Measurements from ENCODE around the gene RPL38. TPM values are rescaled to one million over a fixed set of nuclear protein-coding genes. Genes with fewer than 3 reads are reported as not detected.

The RPL38 gene
- total and polyA plus RNA-seq, 2 experiments from 2014 or later = 286 to 5,312 TPM

DNA sequence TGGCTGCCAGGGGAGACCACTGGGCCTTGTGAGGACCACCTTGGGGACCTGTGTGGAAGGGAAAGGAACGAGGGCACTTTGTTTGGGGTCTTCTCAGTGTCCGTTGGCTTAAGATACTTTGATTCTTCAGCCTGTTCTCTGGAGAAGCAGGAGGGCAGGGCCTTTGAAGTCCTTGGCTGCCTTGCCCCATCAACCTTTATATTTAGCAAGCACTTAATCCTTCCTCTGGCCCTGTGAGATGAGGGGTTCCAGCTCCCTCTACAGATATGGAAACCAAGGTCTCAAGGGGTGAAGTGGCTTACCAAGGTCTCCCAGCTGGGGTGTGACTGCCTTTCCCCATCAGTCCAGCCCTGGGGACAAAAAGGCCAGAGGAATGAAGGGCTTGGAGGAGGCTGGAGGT is 38.4 kb downstream of the RPL38 start:
- no peak for DNase-seq (ENCODE audit: low spot score)
- Histone ChIP-seq H3F3A (replicated peaks; ENCODE audit: low read depth) (0 out of 2 replicates have a peak, but pooled peaks cover 4% of the 10 kb centered on the region), H4K20me1 (replicated peaks; ENCODE audit: insufficient read depth) (no peaks in the 10 kb centered on the region), H3K27me3 (ENCODE audit: insufficient read depth) (no peaks in the 10 kb centered on the region), H3K4me2 (no peak overlapping the region), H3K27ac (ENCODE audit: low read depth) (no peak overlapping the region), H2AFZ (no peak overlapping the region), H3K36me3 (ENCODE audit: insufficient read depth) (no peaks in the 10 kb centered on the region), H3K79me2 (replicated peaks; ENCODE audit: insufficient read depth) (no peaks in the 10 kb centered on the region), H3K4me3 (no peak overlapping the region), H3K9me2 (ENCODE audit: insufficient read depth) (no peaks in the 10 kb centered on the region), H3K4me1 (ENCODE audit: insufficient read depth) (peaks cover 12% of the 10 kb centered on the region)
- Mint-ChIP-seq H3K27me3 (ENCODE audit: insufficient read depth, low read depth, poor library complexity) (peaks cover 23% of the 10 kb centered on the region), H3K4me3 (no peak overlapping the region), H3K36me3 (ENCODE audit: low read depth) (peaks cover 11% of the 10 kb centered on the region), H3K27ac (no peak overlapping the region), H3K9me3 (peaks cover 15% of the 10 kb centered on the region), H3K4me1 (peaks cover 35% of the 10 kb centered on the region)
- ATAC-seq = no peak
- TF ChIP-seq, protein P1, sequence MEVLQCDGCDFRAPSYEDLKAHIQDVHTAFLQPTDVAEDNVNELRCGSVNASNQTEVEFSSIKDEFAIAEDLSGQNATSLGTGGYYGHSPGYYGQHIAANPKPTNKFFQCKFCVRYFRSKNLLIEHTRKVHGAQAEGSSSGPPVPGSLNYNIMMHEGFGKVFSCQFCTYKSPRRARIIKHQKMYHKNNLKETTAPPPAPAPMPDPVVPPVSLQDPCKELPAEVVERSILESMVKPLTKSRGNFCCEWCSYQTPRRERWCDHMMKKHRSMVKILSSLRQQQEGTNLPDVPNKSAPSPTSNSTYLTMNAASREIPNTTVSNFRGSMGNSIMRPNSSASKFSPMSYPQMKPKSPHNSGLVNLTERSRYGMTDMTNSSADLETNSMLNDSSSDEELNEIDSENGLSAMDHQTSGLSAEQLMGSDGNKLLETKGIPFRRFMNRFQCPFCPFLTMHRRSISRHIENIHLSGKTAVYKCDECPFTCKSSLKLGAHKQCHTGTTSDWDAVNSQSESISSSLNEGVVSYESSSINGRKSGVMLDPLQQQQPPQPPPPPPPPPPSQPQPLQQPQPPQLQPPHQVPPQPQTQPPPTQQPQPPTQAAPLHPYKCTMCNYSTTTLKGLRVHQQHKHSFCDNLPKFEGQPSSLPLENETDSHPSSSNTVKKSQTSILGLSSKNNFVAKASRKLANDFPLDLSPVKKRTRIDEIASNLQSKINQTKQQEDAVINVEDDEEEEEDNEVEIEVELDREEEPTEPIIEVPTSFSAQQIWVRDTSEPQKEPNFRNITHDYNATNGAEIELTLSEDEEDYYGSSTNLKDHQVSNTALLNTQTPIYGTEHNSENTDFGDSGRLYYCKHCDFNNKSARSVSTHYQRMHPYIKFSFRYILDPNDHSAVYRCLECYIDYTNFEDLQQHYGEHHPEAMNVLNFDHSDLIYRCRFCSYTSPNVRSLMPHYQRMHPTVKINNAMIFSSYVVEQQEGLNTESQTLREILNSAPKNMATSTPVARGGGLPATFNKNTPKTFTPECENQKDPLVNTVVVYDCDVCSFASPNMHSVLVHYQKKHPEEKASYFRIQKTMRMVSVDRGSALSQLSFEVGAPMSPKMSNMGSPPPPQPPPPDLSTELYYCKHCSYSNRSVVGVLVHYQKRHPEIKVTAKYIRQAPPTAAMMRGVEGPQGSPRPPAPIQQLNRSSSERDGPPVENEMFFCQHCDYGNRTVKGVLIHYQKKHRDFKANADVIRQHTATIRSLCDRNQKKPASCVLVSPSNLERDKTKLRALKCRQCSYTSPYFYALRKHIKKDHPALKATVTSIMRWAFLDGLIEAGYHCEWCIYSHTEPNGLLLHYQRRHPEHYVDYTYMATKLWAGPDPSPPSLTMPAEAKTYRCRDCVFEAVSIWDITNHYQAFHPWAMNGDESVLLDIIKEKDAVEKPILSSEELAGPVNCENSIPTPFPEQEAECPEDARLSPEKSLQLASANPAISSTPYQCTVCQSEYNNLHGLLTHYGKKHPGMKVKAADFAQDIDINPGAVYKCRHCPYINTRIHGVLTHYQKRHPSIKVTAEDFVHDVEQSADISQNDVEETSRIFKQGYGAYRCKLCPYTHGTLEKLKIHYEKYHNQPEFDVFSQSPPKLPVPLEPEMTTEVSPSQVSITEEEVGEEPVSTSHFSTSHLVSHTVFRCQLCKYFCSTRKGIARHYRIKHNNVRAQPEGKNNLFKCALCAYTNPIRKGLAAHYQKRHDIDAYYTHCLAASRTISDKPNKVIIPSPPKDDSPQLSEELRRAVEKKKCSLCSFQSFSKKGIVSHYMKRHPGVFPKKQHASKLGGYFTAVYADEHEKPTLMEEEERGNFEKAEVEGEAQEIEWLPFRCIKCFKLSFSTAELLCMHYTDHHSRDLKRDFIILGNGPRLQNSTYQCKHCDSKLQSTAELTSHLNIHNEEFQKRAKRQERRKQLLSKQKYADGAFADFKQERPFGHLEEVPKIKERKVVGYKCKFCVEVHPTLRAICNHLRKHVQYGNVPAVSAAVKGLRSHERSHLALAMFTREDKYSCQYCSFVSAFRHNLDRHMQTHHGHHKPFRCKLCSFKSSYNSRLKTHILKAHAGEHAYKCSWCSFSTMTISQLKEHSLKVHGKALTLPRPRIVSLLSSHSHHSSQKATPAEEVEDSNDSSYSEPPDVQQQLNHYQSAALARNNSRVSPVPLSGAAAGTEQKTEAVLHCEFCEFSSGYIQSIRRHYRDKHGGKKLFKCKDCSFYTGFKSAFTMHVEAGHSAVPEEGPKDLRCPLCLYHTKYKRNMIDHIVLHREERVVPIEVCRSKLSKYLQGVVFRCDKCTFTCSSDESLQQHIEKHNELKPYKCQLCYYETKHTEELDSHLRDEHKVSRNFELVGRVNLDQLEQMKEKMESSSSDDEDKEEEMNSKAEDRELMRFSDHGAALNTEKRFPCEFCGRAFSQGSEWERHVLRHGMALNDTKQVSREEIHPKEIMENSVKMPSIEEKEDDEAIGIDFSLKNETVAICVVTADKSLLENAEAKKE (CRISPR knock-in tag; IDR thresholded peaks at IDR 0.05) = no peak
- TF ChIP-seq EZH2phosphoT487 (IDR thresholded peaks at IDR 0.05; ENCODE audit: unreplicated experiment) (no peak), STAT1 (IDR thresholded peaks at IDR 0.05; ENCODE audit: unreplicated experiment) (no peak), NANOG (IDR thresholded peaks at IDR 0.05; ENCODE audit: borderline replicate concordance) (no peak), ZNF331 (CRISPR knock-in tag; IDR thresholded peaks at IDR 0.05; ENCODE audit: low read depth) (no peak), POLR2AphosphoS5 (IDR thresholded peaks at IDR 0.05; ENCODE audit: low read depth) (no peak), CREB1 (CRISPR knock-in tag; IDR thresholded peaks at IDR 0.05; ENCODE audit: low read depth) (no peak), EZH2 (IDR thresholded peaks at IDR 0.05; ENCODE audit: low read depth, unreplicated experiment) (no peak), JUNB (IDR thresholded peaks at IDR 0.05; ENCODE audit: unreplicated experiment) (no peak), ZNF114 (CRISPR knock-in tag; IDR thresholded peaks at IDR 0.05) (no peak)
- TF ChIP-seq, protein P2, sequence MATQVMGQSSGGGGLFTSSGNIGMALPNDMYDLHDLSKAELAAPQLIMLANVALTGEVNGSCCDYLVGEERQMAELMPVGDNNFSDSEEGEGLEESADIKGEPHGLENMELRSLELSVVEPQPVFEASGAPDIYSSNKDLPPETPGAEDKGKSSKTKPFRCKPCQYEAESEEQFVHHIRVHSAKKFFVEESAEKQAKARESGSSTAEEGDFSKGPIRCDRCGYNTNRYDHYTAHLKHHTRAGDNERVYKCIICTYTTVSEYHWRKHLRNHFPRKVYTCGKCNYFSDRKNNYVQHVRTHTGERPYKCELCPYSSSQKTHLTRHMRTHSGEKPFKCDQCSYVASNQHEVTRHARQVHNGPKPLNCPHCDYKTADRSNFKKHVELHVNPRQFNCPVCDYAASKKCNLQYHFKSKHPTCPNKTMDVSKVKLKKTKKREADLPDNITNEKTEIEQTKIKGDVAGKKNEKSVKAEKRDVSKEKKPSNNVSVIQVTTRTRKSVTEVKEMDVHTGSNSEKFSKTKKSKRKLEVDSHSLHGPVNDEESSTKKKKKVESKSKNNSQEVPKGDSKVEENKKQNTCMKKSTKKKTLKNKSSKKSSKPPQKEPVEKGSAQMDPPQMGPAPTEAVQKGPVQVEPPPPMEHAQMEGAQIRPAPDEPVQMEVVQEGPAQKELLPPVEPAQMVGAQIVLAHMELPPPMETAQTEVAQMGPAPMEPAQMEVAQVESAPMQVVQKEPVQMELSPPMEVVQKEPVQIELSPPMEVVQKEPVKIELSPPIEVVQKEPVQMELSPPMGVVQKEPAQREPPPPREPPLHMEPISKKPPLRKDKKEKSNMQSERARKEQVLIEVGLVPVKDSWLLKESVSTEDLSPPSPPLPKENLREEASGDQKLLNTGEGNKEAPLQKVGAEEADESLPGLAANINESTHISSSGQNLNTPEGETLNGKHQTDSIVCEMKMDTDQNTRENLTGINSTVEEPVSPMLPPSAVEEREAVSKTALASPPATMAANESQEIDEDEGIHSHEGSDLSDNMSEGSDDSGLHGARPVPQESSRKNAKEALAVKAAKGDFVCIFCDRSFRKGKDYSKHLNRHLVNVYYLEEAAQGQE (IDR thresholded peaks at IDR 0.05; ENCODE audit: unreplicated experiment) = no peak
- TF ChIP-seq, protein P3, sequence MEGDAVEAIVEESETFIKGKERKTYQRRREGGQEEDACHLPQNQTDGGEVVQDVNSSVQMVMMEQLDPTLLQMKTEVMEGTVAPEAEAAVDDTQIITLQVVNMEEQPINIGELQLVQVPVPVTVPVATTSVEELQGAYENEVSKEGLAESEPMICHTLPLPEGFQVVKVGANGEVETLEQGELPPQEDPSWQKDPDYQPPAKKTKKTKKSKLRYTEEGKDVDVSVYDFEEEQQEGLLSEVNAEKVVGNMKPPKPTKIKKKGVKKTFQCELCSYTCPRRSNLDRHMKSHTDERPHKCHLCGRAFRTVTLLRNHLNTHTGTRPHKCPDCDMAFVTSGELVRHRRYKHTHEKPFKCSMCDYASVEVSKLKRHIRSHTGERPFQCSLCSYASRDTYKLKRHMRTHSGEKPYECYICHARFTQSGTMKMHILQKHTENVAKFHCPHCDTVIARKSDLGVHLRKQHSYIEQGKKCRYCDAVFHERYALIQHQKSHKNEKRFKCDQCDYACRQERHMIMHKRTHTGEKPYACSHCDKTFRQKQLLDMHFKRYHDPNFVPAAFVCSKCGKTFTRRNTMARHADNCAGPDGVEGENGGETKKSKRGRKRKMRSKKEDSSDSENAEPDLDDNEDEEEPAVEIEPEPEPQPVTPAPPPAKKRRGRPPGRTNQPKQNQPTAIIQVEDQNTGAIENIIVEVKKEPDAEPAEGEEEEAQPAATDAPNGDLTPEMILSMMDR (conservative IDR thresholded peaks at IDR 0.05; ENCODE audit: low read depth in 2 of 2) = no peak
- TF ChIP-seq, protein P4, sequence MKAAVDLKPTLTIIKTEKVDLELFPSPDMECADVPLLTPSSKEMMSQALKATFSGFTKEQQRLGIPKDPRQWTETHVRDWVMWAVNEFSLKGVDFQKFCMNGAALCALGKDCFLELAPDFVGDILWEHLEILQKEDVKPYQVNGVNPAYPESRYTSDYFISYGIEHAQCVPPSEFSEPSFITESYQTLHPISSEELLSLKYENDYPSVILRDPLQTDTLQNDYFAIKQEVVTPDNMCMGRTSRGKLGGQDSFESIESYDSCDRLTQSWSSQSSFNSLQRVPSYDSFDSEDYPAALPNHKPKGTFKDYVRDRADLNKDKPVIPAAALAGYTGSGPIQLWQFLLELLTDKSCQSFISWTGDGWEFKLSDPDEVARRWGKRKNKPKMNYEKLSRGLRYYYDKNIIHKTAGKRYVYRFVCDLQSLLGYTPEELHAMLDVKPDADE (IDR thresholded peaks at IDR 0.05) = no peak

All from GM23338 (cell line).